Activated naive CD4-positive, alpha-beta T cell treated with anti-CD3 and anti-CD28 coated beads, Interleukin-2, amount 50 U/mL, for 16 hours (primary cell): Measurements from ENCODE around the gene CLSTN2.

ENCODE experiments used
- DNase-seq: peaks from one replicate; pipeline ENCODE4 v3.0.0-alpha.2; 2020

CLSTN2 gene

DNA sequence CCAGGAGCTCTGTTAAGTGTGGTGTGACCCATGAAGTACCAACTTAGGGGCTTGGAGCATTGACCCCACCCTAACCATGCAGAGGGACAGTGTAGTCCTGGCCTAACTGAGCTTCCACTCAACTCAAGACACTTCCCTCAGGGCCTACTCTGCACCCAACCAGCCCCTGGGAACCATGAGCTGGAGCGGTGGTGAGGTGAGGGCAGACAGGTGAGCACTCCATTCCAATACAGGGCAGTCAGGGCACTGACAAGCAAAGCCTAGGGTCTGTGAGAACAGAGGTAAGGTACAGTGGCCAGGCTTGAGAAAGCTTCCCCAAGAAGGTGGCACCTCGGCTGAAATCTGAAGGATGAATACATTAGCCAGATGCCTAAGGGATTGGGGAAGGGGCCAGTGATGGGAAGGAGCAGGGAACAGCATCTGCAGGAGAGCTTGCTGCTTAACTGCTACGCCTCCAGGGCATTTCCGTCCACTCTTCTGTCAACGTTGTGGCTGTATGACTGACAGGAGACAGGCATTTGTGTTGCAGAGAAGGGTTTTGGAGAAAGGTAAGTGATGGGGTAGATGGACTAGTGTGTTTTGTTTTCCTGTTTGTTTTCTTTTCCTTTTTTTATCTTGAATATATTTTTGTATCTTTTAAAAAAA, 499.4 kb downstream of the CLSTN2 start:
- no peak for DNase-seq

DNA sequence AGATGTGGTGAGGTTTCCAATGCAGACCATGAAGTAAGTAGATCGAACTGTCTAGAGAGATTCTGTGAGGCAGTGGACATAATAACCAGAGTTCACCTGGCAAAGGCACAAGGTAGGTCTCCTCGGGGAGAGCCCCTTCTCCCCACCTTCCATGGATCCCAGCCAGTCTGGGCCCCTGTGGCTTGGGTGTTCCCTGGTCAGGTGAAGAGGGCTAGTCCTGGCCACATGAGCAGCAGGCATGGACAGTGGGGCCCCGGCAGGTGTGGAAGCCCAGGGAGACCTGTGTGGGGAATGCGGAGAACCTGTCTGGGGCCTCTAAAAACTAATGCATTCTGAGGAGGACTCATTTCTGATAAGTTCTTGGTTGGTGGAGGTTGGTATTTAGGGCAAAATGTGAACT, 501.4 kb downstream of the CLSTN2 start:
- no peak for DNase-seq

DNA sequence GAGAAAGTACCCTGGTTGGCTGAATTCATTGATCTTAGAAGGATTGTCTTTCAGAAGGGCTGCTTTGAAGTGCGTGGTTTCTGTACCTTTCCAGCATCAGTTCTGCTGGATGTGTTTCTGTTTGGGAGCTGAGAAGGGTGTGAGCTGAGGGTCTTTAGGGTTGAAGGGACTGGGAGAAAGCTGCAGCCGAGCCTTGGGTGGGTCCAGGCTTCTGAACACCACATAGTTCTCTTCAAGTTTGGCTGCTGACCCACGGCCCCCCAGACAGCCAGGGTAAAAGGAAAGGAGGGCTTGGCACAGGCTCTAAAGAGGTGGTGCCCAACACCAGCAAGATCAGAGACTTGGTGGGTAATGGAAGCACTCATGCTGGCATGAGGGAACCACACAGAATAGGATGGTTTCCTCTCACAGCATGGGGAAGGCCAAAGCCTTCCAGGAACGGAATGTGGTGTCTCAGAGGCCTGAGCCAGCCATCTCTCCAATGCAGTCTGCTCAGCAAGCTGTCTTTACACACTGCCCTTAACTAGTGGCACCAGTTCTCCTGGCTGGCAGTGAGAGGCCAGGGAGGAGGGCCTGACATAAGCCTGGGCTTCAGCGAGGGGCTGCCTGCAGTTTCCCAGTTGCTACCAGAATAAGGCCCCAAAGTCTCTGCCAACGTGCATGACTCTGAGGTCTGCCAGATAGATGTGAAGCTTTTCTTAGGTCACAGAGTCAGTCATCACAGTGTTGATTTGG, 503.9 kb downstream of the CLSTN2 start:
- no peak for DNase-seq

DNA sequence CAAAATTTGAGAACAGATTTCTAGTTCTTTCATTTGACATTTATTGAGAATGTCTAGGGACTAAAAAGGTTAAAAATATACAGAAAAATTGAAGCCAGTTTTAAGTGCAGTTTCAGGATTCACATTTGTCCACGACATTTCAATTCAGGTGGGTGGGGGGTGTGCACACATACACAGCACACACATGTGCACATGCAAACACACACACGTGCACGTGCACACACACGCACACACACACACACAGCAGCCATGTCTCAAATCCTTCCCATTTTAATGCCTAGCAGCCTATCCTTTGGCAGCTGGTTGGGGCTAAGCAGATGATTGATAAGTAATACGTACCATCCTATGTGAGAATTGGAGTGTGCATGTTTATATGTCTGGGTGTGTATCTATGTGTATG, 504.5 kb downstream of the CLSTN2 start:
- no peak for DNase-seq

- no peak for DNase-seq
Observed at GRCh38 chr3:140440446-140440845, 505.5 kb downstream of the CLSTN2 start.

- no peak for DNase-seq
Observed at GRCh38 chr3:140441006-140441405, 506.0 kb downstream of the CLSTN2 start.

GRCh38 chr3:140442621-140443020, 507.6 kb downstream of the CLSTN2 start:
- DNase-seq: no peak

GRCh38 chr3:140443073-140443472, 508.1 kb downstream of the CLSTN2 start:
- no peak for DNase-seq

GRCh38 chr3:140443806-140444205, 508.8 kb downstream of the CLSTN2 start:
- no peak for DNase-seq

GRCh38 chr3:140446734-140447133, 511.7 kb downstream of the CLSTN2 start:
- no peak for DNase-seq

DNA sequence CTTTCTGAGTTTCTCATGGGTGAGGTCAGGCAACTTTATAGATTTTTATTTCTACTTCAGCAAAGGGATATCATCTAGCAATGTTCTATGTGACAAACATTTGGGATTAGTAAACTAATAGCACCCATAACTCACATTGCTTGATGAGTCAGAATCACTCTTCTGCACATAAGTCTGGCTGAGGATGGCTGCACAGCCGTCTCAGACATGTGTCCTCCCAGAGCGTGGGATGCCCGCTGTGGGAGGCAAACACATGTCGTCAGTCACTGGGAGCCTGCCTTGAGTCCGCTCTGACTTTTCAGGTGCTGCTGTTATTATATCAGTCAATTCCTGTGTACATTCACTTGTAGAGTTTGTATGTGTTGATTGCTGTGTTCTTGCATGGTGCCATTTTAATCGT, 512.2 kb downstream of the CLSTN2 start:
- DNase-seq: no peak

- no peak for DNase-seq
Observed at GRCh38 chr3:140448001-140448400, 513.0 kb downstream of the CLSTN2 start.

DNA sequence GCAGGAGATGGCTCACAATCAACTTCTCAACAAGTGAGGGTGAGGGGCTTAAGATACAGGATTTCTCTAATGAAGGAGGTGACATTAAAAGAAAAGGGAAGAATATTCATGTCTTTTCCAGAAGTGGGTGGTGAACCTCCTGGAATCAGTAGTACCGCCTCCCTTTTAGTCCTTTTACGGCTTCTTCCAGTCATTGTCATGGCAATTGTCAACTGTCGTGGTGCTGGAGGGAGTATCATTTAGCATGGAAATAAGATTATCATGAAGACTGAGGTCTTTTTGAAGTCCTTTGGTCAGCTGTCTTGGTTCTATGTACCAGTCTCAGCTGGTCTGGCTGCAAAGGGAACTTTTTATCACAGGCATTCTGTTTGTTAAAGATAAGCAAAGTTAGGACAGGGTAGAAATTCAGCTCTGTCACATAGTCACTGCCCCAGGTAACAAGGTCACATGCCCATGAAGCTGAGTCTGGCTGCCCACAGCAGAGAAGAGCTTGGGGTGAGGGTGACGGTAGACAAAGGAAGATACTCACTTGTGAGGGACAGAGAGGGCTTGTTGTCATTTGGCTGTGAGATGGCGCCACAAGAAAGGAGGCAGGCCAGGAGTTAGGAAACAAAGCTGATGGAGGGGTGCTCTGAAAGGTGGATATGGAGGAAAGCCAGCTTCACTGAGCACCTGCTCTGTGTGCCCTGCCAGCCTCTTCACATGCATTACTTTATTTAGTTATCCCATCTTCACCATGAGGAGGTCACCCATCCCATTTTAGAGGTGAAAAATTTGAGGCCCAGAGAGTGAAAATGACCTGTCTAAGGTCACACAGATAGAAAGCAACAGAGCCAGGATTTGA, 514.6 kb downstream of the CLSTN2 start:
- no peak for DNase-seq

DNA sequence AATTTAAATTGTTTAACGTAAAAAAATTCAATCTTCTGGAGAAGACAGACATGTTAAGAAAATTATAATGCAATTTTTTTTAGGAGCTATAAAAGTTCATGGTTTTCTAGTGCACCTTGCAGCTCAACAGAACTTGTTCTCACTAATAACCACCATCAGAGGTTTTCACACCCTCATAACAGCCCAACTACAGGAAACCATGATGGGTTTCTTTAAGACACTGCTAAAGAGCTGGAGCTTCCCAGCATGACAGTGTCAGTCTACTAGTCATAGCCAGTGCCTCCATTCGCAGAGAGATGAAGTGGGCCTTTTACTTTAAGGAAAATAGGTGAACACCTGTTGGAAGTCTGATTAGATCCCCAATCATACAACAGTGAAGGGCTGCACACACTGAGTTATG, 518.8 kb downstream of the CLSTN2 start:
- no peak for DNase-seq

GRCh38 chr3:140455521-140456214, 520.7 kb downstream of the CLSTN2 start:
- no peak for DNase-seq

DNA sequence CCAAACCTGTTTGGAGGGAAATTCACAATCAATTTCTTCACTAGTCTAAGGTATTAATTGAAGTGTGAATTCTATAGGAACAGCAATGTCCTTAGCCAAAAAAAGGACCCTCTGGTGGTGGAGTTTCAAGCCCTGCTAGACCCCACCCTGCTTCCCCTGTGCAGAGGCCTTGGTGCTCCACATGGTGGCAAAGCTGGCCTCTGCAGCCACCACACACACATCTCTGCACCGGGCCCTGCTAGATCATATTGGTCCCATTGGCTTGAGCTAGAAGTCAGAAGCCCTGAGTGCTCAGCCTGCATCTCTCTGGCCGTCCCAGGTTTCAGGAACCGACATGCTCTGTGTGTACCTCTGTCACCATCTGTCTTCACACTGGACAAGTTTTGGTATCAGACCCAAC, 522.0 kb downstream of the CLSTN2 start:
- no peak for DNase-seq

GRCh38 chr3:140459462-140459861, 524.5 kb downstream of the CLSTN2 start:
- DNase-seq: no peak

DNA sequence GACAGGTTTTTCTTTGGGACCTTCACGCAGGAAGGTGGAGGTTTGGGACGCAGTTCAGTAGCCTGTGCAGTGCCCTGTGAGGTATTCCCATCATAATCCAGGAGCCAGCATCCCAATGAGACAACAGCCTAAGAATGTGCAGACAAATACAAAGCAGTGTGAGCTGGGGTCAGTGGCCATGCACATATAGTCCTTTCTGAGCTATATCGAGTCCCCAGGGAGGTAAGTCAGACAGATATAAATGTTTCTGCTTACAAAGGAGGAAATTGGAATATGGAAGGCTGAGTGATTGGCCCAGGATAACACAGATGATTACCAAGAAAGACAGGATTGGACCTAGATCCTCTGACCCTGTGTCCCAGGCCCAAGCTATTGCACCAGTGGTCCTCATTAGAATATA, 526.3 kb downstream of the CLSTN2 start:
- DNase-seq: no peak

- DNase-seq: no peak
Observed at GRCh38 chr3:140463355-140463754, 528.4 kb downstream of the CLSTN2 start.

DNA sequence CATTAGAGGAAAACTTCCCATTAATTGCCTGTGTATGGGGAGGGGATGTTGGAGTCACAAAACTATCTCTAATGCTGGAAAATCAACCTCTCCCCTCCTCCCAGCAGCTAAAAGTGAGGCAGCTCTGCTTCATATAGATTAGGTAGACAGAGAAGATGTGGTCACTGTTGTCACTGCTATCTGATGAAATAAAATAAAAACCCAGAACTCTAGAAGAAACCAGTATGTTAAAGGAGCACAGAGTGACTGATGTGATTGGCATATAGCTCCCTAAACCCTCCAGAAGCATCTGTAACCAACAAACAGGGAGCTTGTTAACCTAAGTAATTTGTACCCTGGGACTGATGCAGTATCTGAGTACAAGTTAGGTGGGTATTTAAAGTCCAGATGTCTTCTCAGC, 531.0 kb downstream of the CLSTN2 start:
- no peak for DNase-seq

DNA sequence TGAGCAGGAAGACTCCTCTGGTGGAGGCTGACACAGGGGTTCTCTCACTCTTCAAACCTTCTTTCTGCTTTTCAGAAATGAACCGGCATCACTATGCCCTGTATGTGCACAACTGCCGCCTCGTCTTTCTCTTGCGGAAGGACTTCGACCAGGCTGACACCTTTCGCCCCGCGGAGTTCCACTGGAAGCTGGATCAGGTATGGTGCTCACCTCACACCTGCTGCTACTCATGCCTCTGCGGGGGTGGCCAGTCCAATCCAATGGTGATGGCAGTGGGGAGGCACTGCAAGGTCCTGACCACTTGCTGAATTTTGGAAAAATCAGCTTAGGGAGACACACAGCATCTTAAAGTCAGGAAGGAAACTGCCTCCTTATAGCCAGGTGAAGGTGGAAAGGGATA, 531.5 kb downstream of the CLSTN2 start:
- DNase-seq: no peak

- no peak for DNase-seq
Observed at GRCh38 chr3:140467104-140467577, 532.2 kb downstream of the CLSTN2 start.

DNA sequence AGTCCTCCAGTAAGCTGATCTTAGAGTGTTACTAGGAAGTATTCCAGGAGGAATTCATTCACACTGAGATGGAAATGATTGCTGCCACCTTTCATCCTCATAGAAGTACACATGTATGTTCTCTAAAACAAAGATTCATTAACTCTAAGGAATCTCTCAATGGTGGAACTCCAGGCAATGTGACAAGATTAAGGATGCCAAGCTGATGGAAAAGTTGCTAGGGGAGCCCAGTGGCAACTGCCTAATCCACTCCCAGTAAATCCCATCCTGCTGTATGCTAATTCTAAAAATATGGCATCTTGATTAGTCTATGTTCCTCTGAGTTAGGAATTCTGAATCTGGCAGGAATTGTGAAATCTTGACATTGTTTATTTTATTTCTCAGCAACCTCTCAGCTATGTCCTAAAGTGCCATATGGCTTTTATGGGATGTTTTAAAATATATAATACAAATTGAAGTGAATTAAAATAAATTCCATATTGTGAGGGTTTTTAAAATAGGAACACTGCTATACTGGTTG, 532.9 kb downstream of the CLSTN2 start:
- no peak for DNase-seq
